ENCODE results near the gene SHC2. TPM values are rescaled to one million over a fixed set of nuclear protein-coding genes. Genes with fewer than 3 reads are reported as not detected.
"Not testable (repeated sequence)": the region's sequence is repeated elsewhere in the genome, so short reads cannot be mapped to it uniquely, and the experiment has no call there.

Gene SHC2
- total RNA-seq, 2 donors from 2014 or later = 21.0 to 21.9 TPM

- DNase-seq (ENCODE audit: low spot score) = no peak
- intact Hi-C loops (cut with DNase I) = no loop called here
These were observed 4.2 kb downstream of the SHC2 start for GRCh38 chr19:456547-457110.

- intact Hi-C loops (cut with DNase I) = no loop called here
- DNase-seq (ENCODE audit: low spot score) = no peak
These were observed 4.8 kb downstream of the SHC2 start for GRCh38 chr19:455851-456546.

- DNase-seq (ENCODE audit: low spot score) = no peak
- intact Hi-C loops (cut with DNase I) = no loop called here
These were observed 5.7 kb downstream of the SHC2 start for GRCh38 chr19:455031-455705.

- no peak for DNase-seq (ENCODE audit: low spot score)
- intact Hi-C loops (cut with DNase I) = no loop called here
These were observed 7.2 kb downstream of the SHC2 start for GRCh38 chr19:453606-454005.

GRCh38 chr19:452829-453228 lies 8.0 kb downstream of the SHC2 start:
- intact Hi-C loops (cut with DNase I) = no loop called here
- DNase-seq (ENCODE audit: low spot score) = no peak

GRCh38 chr19:450912-451481 lies 9.8 kb downstream of the SHC2 start:
- intact Hi-C loops (cut with DNase I); DNase-seq (ENCODE audit: low spot score): not testable (repeated sequence)

GRCh38 chr19:449916-450315 lies 10.9 kb downstream of the SHC2 start:
- no peak for DNase-seq (ENCODE audit: low spot score)
- intact Hi-C loops (cut with DNase I) = no loop called here

GRCh38 chr19:447816-448560 lies 12.8 kb downstream of the SHC2 start:
- intact Hi-C loops (cut with DNase I) = no loop called here

GRCh38 chr19:447064-447426 lies 13.8 kb downstream of the SHC2 start:
- intact Hi-C loops (cut with DNase I) = no loop called here
- no peak for DNase-seq (ENCODE audit: low spot score)

More at GRCh38 chr19:447816-448560, 12.8 kb downstream of the SHC2 start:
- no peak for DNase-seq (ENCODE audit: low spot score)

- intact Hi-C loops (cut with DNase I) = no loop called here
- DNase-seq (ENCODE audit: low spot score) = peak; percentile 62
These were observed 16.1 kb downstream of the SHC2 start for GRCh38 chr19:444677-445210.

- DNase-seq (ENCODE audit: low spot score) = no peak
- intact Hi-C loops (cut with DNase I) = no loop called here
These were observed 17.8 kb downstream of the SHC2 start for GRCh38 chr19:443005-443404.

GRCh38 chr19:442085-442484 lies 18.7 kb downstream of the SHC2 start:
- no peak for DNase-seq (ENCODE audit: low spot score)
- intact Hi-C loops (cut with DNase I) = no loop called here

GRCh38 chr19:441213-441836 lies 19.5 kb downstream of the SHC2 start:
- intact Hi-C loops (cut with DNase I) = no loop called here
- DNase-seq (ENCODE audit: low spot score) = peak; percentile 72

- DNase-seq (ENCODE audit: low spot score) = peak; percentile 74
- intact Hi-C loops (cut with DNase I) = no loop called here
These were observed 20.2 kb downstream of the SHC2 start for GRCh38 chr19:440391-441212.

- intact Hi-C loops (cut with DNase I) = no loop called here
- no peak for DNase-seq (ENCODE audit: low spot score)
These were observed 21.5 kb downstream of the SHC2 start for GRCh38 chr19:439167-439900.

- intact Hi-C loops (cut with DNase I) = no loop called here
- DNase-seq (ENCODE audit: low spot score) = no peak
These were observed 22.3 kb downstream of the SHC2 start for GRCh38 chr19:438416-438958.

- intact Hi-C loops (cut with DNase I) = no loop called here
- DNase-seq (ENCODE audit: low spot score) = no peak
These were observed 23.8 kb downstream of the SHC2 start for GRCh38 chr19:437041-437440.
